ENCODE measurements around the gene SHBG.

Gene SHBG

GRCh38 chr17:7651665-7652387, 21.9 kb downstream of the SHBG start:
- H3K9me3 ChIP-seq (ENCODE audit: insufficient read depth, low read length): no peaks in the 10 kb centered on the region
- no peaks in the 10 kb centered on the region for H4K20me1 ChIP-seq (ENCODE audit: low read depth, low read length)
- no peaks in the 10 kb centered on the region for H3K79me2 ChIP-seq (ENCODE audit: insufficient read depth, low read length)
- no peaks in the 10 kb centered on the region for H3K9me2 ChIP-seq (replicated peaks; ENCODE audit: insufficient read depth, low read length)
- H3K27ac ChIP-seq (ENCODE audit: low read depth, low read length): no peak overlapping the region
- no peak overlapping the region for H2AFZ ChIP-seq (ENCODE audit: low read depth, low read length, severe bottlenecking)
- H3F3A ChIP-seq (ENCODE audit: insufficient read depth): no peaks in the 10 kb centered on the region
- no peaks in the 10 kb centered on the region for H3K27me3 ChIP-seq (ENCODE audit: low read length)
- H3K36me3 ChIP-seq (ENCODE audit: low read length): no peaks in the 10 kb centered on the region
- TF ChIP-seq EZH2phosphoT487 (conservative IDR thresholded peaks at IDR 0.05; ENCODE audit: low read length) (no peak), CTCF (IDR thresholded peaks at IDR 0.05; ENCODE audit: insufficient read depth, low read length, poor library complexity, severe bottlenecking) (no peak)
- H3K4me3 ChIP-seq (ENCODE audit: insufficient read depth, low read length, poor library complexity, severe bottlenecking): no peak overlapping the region
- no peak overlapping the region for H3K9ac ChIP-seq (ENCODE audit: low read length)
- no peak overlapping the region for H3K4me2 ChIP-seq (ENCODE audit: low read depth, low read length, poor library complexity, severe bottlenecking)

GRCh38 chr17:7652388-7653356, 22.7 kb downstream of the SHBG start:
- Histone ChIP-seq H2AFZ (ENCODE audit: low read depth, low read length, severe bottlenecking) (no peak overlapping the region), H3K27ac (ENCODE audit: low read depth, low read length) (no peak overlapping the region), H3F3A (ENCODE audit: insufficient read depth) (no peaks in the 10 kb centered on the region), H3K79me2 (ENCODE audit: insufficient read depth, low read length) (no peaks in the 10 kb centered on the region), H3K36me3 (ENCODE audit: low read length) (no peaks in the 10 kb centered on the region), H3K9me3 (ENCODE audit: insufficient read depth, low read length) (no peaks in the 10 kb centered on the region), H3K27me3 (ENCODE audit: low read length) (no peaks in the 10 kb centered on the region), H3K9me2 (replicated peaks; ENCODE audit: insufficient read depth, low read length) (no peaks in the 10 kb centered on the region), H3K9ac (ENCODE audit: low read length) (no peak overlapping the region), H4K20me1 (ENCODE audit: low read depth, low read length) (no peaks in the 10 kb centered on the region), H3K4me2 (ENCODE audit: low read depth, low read length, poor library complexity, severe bottlenecking) (no peak overlapping the region), H3K4me3 (ENCODE audit: insufficient read depth, low read length, poor library complexity, severe bottlenecking) (no peak overlapping the region)
- no peak for TF ChIP-seq EZH2phosphoT487 (conservative IDR thresholded peaks at IDR 0.05; ENCODE audit: low read length)
- no peak for TF ChIP-seq CTCF (IDR thresholded peaks at IDR 0.05; ENCODE audit: insufficient read depth, low read length, poor library complexity, severe bottlenecking)

- TF ChIP-seq CTCF (IDR thresholded peaks at IDR 0.05; ENCODE audit: insufficient read depth, low read length, poor library complexity, severe bottlenecking) (no peak), EZH2phosphoT487 (conservative IDR thresholded peaks at IDR 0.05; ENCODE audit: low read length) (no peak)
- Histone ChIP-seq H3K9ac (ENCODE audit: low read length) (no peak overlapping the region), H3K27me3 (ENCODE audit: low read length) (no peaks in the 10 kb centered on the region), H3K9me2 (replicated peaks; ENCODE audit: insufficient read depth, low read length) (no peaks in the 10 kb centered on the region), H3K4me3 (ENCODE audit: insufficient read depth, low read length, poor library complexity, severe bottlenecking) (no peak overlapping the region), H3F3A (ENCODE audit: insufficient read depth) (no peaks in the 10 kb centered on the region), H3K79me2 (ENCODE audit: insufficient read depth, low read length) (no peaks in the 10 kb centered on the region), H2AFZ (ENCODE audit: low read depth, low read length, severe bottlenecking) (no peak overlapping the region), H3K4me2 (ENCODE audit: low read depth, low read length, poor library complexity, severe bottlenecking) (no peak overlapping the region), H4K20me1 (ENCODE audit: low read depth, low read length) (no peaks in the 10 kb centered on the region), H3K27ac (ENCODE audit: low read depth, low read length) (no peak overlapping the region), H3K36me3 (ENCODE audit: low read length) (no peaks in the 10 kb centered on the region), H3K9me3 (ENCODE audit: insufficient read depth, low read length) (no peaks in the 10 kb centered on the region)
These were observed 25.1 kb downstream of the SHBG start for GRCh38 chr17:7654832-7655540.

Data from SU-DHL-6 (cell line).